Endometrium (tissue), 2 donors: ENCODE measurements around the gene NIFK.
"Not testable (repeated sequence)": the region's sequence is repeated elsewhere in the genome, so short reads cannot be mapped to it uniquely, and the experiment has no call there.

Experiments
- FAIRE-seq: peaks from 2 replicates; lab custom pipeline; 2012; peaks lifted over from hg19 to GRCh38; lab: Jason Lieb, UNC
- donor health status: control.
- donor health status: control.

Gene NIFK

DNA sequence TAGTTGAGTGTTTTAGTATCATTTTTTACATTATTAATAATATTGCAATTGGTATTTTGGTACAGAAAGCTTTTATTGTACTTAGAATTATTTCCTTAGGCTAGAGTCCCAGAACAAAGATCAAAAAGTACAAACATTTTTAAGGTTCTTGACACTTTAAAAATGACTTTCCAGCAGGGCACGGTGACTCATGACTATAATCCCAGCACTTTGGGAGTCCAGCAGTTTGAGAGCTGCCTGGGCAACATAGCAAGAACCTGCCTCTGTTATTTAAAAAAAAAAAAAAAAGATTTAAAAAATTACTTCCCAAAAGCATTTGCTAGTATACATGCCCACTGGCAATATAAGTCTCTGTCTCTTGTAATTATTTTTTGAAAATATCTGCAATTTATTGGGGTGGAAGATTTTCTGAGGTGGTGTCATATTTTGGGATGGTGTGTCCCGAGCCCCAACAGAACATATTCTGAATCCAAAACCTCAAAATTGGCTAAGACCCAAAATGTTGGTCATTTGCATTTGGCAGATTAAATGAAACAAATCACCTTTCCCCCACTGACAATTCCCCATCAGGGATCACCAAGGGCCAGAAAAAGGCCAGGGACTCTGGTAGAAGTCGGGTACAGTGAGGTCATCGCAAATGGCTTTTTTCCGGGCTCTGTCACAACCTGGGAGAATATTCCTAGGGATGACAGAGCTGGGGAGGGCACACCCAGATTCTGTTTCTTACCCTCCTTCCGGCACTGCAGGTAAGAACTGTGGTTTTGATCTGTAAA is 42.1 kb downstream of the NIFK start:
- peak; percentile 15 for FAIRE-seq

DNA sequence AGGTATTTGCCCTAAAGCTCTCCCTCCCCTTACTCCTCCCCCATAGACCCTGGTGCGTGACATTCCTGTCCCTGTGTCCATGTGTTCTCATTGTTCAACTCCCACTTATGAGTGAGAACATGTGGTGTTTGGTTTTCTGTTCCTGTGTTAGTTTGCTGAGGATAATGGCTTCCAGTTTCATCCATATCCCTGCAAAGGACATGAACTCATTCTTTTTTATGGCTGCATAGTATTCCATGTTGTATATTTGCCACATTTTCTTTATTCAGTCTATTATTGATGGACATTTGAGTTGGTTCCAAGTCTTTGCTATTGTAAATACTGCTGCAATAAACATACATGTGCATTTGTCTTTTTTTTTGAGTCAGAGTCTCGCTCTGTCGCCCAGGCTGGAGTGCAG is 46.1 kb downstream of the NIFK start:
- FAIRE-seq, result not testable (repeated sequence)

DNA sequence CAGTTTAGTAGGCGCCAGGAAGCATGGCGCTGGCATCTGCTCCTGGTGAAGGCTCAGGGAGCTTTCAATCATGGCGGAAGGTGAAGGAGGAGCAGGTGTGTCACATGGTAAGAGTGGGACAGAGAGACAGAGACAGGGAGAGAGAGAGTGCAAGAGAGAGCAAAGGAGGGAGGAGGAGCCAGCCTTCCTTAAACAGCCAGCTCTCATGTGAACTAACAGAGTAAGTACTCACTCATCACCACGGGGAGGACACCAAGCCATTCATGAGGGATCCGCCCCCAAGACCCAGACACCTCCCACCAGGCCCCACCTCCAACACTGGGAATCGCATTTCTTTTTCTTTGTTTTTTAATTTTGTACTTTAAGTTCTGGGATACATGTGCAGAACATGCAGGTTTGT is 46.6 kb downstream of the NIFK start:
- no peak for FAIRE-seq

DNA sequence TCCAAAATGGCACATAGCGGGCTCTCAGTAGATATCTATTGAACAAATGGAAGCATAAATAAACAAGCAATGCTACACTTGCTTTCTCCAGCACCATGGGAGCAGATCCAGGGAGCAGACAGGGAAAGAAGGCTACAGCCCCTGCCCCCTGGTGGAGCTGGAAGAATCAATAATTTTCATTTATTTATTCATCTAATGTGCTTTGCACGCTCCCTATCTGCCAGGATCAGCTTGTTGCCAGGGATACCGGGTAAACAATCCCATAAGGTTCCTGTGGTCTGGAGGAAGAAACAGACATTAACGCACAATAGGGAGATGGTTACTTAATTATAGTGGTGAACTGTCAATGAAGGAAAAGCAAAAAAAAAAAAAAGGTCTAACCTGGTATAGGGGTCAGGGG is 47.3 kb downstream of the NIFK start:
- FAIRE-seq, result no peak

- no peak for FAIRE-seq
Observed at GRCh38 chr2:121688820-121689219, 47.9 kb downstream of the NIFK start.

DNA sequence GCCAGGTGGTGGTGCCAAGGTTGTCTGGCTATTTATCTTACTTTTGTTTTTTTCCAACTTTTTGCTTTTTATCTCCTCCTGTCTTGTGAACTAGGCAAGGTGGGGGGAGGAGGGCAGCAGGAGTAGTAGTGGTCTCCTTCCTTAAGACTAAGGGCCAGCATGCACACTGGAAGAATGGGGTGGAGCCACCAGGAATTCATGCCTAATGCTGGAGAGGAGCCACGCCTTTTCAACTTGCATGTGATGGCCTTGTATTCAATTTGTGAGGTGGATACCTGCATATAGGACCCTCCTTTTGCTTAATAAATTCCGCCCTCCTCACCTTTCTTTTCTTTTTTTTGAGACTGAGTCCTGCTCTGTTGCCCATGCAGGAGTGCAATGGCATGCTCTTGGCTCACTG is 49.8 kb downstream of the NIFK start:
- no peak for FAIRE-seq

- FAIRE-seq, result no peak
Observed at GRCh38 chr2:121686218-121686617, 50.5 kb downstream of the NIFK start.

- no peak for FAIRE-seq
Observed at GRCh38 chr2:121682396-121683298, 54.0 kb downstream of the NIFK start.

- no peak for FAIRE-seq
Observed at GRCh38 chr2:121677855-121678254, 58.8 kb downstream of the NIFK start.
